HG03442 (cell line): ENCODE data around the gene AGFG2.

ENCODE experiments used
- ATAC-seq: cut with Tn5 transposase; IDR thresholded peaks from one replicate; pipeline ENCODE4 v1.9.1; 2021; ENCODE audit warnings: mild to moderate bottlenecking, moderate library complexity; ENCODE audit not compliant: unreplicated experiment

AGFG2 gene

DNA sequence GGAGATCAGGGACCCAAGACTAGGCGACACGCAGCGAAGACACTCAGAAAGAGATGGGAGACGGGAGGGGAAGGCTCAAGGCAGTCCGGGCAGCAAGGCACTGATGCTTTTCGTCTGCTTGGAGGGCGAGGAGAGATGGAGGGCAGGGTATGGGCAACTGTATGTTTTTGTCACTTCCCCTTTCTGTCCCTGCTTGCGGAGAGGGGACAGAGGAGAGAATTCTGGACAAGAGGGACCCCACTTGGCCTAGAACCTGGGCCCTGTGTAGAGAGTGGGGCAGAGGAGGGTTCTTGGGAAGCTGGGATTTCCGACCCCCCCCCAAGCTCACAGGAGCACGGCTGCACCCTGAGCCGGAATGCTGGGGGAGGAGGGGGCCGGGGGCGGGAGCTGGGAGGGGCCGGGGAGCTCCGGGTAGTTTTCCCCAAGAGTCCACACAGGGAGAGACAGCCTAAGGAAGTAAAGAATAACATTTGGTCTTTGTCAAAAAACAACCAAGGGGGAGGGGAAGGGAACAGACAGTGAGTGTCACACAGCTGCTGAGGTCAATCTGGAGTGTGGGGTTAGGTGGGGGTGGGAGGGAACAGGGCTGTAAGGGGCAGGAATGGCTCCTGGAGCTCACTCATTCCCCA lies 45.2 kb downstream of the AGFG2 start:
- no peak for ATAC-seq

DNA sequence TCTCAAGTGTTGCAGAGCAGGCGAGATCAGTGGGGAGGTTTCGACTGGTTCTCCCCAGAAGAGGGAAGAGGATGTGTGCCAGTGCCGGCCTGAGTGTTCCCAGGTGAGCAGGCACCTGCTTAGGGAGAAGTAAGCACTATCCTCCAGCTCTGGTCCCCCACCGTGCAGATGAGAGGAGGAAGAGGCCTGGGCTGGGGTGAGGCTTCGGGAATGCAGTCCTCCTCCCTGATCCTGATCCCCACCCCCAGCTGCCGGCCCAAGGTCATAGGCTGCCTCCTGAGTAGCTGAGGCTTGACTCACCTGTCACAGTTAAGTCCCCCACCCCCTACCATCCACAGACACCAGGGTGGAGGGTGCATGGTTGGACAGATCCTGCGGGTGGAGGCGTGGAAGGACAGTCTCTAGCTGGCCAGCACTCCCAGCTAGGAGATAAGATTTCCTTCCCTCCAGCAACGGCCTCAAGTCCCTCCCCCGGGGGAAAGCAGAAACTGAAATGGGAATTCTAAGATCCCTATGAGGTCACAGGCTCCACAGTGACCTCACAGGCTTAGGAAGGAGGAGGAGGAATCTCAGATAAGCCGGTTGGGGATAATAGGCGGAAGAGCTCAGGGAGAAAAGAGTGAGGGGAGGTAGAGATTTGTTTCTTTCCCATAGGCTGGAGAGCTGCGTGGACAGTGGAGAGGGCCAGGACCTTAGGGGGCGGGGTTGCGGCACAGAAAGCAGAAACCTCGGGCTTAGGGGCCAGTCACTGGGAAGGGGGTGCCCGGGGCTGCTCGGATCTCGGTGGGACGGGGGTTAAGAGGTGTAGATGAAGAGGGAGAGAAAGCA lies 45.9 kb downstream of the AGFG2 start:
- ATAC-seq: no peak

DNA sequence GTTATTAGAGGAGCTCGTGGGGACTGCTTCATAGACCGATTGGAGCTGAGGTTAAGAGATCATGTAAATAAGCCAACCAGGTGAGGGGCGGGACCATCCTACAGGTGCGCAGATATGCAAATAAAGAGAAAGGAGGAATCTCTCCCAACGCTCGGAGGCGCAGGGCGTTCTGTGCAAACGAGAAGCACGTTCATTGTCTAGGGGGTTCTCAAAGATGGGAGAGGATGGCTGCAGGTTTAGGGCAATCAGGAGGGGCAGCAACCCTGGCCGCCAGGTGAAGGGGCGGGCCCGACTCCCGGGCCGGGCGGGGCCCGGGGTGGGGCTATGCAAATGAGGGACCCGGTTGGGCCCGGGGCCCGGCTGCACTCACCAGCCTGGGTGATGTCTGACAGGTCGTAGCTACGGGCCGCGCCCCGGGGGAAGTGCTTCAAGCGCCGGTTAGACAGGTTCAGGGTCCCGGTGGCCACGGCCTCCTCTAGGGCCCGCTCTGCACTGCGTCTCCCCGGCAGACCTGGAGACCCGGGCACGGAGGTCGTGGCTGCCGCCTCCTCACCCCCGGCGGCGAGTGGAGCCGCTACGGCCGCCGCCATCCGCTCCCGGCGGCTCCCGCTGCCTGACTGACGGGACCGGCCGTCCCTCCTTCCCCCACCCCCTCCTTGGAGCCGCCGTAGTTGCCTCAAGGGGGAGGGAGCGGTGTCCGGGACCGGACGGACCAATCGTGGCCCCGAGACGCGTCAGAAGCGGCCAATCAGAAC lies 46.7 kb downstream of the AGFG2 start, which contains the start of gene LRCH4:
LRCH4 (minus strand) TSS at position 619 of the 755 bp plus-strand sequence; CDS start at position 590, 29 bp downstream.
- ATAC-seq: peak; percentile 20

DNA sequence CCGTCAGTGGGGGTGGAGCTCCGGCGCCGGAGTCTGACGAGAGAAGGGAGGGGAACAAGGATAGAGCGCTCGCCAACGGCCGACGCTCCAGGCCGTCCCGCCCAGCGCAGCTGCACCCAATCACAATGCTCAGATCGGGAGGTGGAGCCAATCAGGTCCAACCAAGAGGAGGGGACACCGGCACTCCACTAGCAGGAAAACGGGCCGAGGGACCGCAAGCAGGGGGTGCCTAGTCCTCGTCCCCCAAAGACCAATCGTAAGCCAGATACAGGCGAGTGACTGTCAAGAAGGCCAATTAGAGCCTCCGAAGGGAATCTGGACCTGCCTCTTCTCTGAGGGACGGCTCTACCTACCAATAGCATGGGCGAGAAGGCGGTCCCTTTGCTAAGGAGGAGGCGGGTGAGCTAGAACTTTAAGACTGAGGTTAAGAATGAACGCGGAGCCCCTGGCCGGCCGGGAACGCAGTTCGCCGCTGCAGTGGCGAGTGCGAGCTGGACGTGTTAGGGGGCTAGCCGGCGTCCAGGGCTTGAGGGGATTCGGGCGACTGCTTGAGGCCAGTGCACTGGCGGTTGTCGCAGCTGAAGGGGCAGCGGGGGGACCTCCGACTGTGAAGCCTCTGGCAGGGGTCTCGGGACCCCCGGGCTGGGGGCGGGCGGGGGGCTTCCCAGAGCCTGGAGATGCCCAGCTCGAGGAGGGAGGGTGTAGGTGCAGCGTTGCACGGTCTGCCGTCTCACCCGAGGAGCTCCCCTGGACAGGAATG lies 47.4 kb downstream of the AGFG2 start, which contains the start of gene FBXO24:
FBXO24 (plus strand) TSS at position 63 of the 760 bp plus-strand sequence; CDS start at position 361, 298 bp downstream.
- ATAC-seq: peak; percentile 83

DNA sequence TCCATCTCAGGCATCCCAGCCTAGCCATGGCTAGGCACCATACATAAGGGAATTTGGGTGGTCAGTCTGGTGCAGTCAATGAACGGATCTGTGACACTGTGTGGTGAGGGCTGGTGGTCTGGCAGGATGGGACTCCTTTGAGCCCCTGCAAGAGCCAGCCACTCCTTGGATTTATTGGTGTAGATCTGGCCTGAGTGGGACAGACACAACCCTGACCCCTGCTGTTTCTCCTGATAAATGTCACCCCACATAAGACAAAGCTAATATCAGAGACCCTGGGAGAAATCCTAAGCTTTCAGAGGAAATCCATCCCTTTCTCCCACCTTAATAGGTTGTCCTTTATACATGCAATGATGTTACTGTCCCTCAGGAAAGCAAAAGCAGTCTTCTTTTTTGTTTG lies 49.4 kb downstream of the AGFG2 start:
- no peak for ATAC-seq

DNA sequence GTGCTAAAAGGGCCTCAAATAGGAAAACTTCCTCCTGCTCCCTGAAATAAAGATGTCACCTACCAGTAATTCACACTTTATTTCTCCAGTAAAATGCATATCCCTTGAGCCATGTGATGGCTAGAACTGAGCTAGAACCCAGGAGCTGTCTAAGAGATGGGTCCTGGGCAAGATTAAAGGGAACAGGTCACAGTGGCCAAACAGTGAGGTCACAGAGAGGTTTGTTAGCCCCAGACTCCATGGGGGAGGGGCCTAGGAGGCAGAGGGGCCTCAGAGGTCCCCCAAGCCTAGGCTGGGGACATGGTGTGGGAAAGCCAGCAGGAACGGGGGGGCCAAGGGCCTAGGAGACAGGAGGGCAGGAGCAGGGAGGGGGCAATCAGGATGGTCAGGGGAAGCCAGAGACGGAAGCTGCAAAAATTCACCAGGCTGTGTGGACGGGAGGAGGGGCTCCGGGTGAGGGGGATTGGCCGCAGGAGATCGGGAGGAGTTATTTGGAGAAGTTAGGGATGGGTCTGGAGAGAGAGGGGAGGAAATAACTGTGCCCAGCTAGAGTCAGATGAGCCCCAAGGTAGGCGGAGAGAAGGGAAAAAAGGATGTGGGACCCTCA lies 50.4 kb downstream of the AGFG2 start:
- ATAC-seq: no peak

DNA sequence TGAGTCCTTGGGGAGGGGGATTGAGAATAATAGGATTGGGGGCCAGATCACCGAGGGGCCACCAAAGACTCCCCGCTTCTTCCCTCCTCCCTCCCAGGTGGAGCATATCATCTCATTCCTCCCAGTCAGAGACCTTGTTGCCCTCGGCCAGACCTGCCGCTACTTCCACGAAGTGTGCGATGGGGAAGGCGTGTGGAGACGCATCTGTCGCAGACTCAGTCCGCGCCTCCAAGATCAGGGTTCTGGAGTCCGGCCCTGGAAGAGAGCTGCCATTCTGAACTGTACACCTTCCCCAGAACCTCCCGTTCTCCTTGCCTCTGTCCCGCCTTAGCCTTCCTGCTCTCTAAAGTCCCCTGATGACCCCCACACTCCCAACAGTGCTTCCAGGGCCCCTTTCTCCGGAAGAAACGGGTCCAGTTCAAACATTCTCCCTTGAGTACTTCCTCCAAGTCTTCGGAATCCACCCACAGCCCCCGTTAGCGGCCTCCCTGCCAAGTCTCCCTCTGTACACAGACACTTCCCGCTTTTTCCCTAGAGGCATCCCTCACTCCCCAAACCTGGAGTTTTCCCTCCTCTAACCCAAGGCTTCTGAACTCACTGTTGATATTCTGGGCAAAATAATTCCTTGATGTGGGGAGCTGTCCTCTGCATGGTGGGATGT lies 51.2 kb downstream of the AGFG2 start:
- no peak for ATAC-seq

DNA sequence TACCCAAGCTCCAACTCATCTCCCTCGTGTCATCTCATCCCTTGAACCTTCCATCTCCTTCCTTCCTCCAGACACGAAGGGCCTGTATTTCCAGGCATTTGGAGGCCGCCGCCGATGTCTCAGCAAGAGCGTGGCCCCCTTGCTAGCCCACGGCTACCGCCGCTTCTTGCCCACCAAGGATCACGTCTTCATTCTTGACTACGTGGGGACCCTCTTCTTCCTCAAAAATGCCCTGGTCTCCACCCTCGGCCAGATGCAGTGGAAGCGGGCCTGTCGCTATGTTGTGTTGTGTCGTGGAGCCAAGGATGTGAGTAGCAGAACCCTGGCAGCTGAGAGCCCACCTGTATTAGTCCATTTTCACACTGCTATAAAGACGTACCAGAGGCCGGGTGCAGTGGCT lies 52.6 kb downstream of the AGFG2 start:
- ATAC-seq: no peak

DNA sequence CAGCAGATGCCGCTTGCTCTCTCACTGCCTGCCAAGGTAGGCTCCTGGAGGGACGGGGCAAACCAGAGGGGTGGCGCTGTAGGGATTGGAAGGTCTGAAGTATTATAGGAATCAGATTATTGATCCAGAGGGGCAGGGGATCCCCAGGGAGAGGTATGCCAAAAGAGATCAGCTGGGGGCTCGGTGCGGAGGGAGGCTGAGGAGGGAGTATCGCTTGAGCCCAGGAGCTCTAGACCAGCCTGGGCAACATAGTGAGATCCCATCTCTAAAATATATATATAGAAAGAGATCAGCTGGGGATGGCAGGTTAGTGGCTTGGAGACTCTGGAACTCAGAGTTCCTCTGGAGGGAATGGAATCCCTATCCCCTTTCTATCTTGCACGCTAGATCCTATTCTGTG lies 56.2 kb downstream of the AGFG2 start:
- ATAC-seq: no peak

DNA sequence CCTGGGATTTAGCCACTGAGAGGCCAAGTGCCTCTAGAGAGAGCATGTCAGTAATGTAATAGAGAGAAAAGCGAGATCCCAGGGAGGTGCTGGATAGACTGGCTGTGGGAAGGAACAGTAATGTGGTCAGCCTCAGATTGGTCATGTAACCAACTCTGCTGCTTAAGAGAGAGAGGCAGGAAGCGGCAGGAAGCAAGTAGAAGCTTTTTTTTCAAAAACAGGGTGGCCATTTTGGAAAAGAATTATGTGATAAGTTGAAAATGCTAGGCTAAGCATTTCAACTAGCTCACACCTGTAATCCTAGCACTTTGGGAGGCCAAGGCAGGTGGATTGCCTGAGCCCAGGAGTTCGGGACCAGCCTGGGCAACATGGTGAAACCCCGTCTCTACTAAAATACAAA lies 59.4 kb downstream of the AGFG2 start:
- ATAC-seq: no peak

DNA sequence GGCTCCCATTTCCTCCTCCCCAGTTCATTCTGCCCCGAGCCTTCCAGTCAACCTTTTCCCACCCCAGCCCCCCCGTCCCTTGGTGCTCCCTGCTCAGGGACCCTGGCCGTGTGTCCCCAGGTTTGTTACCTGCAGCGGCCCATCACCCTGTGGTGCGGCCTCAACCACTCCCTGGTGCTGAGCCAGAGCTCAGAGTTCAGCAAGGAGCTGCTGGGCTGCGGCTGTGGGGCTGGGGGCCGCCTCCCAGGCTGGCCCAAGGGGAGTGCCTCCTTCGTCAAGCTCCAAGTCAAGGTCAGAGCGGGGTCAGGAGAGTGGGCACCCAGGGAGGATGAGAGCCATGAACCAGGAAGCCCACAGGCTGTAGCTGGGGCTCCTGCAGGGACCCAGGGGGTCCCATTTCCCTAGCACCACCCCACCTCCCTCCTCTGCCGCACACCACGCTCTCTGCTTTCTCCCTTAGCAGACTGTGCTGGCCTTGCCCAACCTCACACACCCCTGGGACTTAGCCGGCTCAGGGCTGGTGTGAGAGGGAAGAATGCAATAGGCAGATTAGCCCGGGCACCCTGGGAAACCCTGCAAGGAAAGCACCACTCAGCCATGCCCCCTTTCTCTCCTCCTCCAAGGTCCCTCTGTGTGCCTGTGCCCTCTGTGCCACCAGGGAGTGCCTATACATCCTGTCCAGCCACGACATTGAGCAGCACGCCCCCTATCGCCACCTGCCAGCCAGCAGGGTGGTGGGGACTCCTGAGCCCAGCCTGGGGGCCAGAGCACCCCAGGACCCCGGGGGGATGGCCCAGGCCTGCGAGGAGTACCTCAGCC lies 61.1 kb downstream of the AGFG2 start:
- ATAC-seq: no peak

DNA sequence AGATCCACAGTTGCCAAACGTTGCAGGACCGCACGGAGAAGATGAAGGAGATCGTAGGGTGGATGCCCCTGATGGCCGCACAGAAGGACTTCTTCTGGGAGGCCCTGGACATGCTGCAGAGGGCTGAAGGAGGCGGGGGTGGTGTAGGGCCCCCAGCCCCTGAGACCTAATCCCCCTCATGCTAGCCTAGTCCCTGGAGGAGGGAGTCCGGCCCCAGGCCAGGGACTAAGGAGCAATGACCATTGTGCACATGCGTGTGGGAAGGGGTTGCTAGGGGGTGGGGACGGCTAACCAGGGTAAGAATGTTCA lies 61.7 kb downstream of the AGFG2 start:
- ATAC-seq: no peak

DNA sequence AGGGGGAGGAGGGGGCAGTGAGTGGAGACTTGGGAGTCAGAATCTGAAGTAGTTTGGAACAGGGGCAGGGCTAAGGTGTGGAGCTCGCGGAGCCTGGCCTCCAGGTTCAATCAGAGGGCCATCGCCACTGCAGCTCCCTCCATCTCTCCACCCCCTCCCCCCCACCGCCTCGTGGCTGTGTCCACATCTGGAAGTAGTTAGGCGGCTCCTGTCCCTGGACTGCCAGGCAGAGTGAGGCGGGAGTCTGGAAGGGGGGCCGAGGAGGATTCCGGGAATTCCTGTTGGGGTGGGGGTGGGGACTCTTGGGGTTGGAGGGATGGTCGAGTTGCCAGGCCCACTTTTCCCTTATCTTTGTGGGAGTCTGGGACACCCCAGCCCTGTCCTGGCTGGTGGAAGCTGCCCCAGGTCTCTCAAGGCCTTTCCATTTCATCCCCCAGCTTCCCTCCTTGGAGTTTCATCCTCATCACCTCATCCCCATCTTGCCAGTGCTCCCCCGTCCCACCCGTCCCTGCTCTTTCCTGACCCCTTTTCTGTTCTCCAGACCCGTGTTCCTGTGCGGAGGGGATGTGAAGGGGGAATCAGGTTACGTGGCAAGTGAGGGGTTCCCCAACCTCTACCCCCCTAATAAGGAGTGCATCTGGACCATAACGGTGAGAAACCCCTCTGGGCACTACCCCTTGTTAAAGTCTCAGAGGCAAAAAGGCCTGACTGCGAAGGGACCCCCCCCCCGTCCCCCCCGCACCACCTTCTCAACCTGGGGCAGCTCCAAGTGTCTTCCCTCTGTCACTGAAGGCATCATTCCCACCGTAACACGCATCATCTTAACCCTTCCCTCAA lies 64.1 kb downstream of the AGFG2 start:
- ATAC-seq: no peak

DNA sequence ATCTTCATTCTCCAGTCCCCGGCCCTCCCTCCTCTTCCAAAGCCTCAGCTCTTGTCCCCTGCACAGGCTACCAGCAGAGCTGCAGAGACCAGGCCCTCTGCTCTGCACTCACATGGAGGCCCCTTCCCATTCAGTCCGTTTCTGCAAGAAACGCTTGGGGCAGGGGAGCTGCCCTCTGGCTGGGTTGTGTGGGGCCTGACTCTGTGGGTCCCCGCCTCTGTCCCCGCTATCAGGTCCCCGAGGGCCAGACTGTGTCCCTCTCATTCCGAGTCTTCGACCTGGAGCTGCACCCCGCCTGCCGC lies 64.7 kb downstream of the AGFG2 start:
- no peak for ATAC-seq

DNA sequence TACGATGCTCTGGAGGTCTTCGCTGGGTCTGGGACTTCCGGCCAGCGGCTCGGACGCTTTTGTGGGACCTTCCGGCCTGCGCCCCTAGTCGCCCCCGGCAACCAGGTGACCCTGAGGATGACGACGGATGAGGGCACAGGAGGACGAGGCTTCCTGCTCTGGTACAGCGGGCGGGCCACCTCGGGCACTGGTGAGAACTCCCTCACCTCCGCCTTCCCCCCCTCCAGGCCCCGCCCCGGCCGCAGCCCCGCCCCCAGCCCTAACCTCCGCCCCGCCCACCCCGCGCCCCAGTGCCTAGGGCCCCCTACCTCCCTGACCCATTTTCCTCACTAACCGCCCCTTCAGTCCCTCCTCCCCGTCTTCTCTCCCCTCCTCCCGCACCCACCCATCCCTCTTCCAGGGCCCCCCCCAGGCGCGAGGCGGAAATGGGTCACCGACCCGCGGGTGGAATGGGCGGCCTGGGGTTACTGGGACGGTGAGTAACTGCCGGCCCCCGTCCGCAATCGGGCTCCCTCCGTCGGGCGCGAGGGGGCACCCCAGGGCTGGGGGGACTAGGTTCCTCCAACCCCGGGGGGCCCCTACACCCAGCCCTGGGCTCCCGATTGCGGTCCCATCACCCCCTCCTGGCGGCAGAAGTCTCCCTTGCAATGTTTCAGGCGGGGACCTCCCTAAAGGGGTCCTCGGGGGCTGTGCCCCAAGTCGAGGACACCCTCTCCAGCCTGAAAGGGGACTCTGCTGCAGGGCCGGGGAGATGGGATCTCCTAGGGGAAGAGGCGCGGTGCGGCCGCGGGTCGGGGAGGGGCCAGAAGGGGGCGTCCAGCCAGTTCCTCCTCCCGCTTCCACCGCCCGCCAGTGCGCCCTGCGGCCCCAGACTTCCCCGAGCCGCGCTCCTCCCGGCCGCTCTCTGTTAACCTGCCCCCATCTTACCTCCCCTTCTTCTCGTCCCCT lies 65.3 kb downstream of the AGFG2 start:
- peak; percentile 44 for ATAC-seq

DNA sequence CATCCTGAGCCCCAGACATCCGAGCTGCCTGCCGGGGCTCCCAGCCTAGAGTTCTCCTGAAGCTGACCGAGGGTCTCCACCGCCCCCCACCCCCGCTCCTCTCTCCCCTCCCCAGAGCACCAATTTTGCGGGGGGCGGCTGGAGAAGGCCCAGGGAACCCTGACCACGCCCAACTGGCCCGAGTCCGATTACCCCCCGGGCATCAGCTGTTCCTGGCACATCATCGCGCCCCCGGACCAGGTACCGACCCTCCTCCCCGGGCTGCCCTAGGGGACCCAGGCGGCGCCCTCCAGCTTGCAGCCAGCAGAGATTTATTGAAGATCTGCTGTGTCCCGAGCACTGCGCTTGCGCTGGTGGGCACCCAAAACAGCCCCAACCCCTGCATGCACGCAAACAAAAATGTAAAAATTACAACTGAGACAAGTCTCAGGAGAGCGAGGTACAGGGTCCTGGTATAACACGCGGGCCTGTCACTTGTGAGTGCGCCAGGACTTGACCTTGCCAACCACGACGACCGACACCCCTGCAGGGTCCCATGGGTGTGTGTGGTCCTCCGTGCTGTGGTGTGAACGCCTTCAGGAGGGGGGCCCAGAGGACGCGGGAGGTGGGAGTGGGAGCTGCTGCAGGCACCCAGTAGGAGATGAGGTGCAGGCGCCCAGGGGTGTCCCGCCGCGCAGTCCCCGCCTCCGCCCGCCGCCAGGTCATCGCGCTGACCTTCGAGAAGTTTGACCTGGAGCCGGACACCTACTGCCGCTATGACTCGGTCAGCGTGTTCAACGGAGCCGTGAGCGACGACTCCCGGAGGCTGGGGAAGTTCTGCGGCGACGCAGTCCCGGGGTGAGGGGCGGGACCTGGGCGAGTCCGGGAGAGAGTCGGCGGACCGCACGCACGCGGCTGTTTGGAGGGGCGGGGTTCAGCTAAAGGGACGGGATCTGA lies 66.2 kb downstream of the AGFG2 start:
- ATAC-seq: no peak
